ENCODE measurements around the gene KIAA1586.

- TF ChIP-seq CTCF (optimal IDR thresholded peaks at IDR 0.05 in 1 of 3, IDR thresholded peaks at IDR 0.05 in 1 of 3, conservative IDR thresholded peaks at IDR 0.05 in 1 of 3; ENCODE audit: extremely low read depth in 1 of 3, insufficient read depth in 2 of 3, low read length in 3 of 3) (no peak), EZH2 (IDR thresholded peaks at IDR 0.05; ENCODE audit: low read length) (no peak)
Measured at GRCh38 chr6:57026001-57026400, 20.5 kb upstream of the KIAA1586 start.
